ENCODE data around the gene DMXL2.

Gene DMXL2

DNA sequence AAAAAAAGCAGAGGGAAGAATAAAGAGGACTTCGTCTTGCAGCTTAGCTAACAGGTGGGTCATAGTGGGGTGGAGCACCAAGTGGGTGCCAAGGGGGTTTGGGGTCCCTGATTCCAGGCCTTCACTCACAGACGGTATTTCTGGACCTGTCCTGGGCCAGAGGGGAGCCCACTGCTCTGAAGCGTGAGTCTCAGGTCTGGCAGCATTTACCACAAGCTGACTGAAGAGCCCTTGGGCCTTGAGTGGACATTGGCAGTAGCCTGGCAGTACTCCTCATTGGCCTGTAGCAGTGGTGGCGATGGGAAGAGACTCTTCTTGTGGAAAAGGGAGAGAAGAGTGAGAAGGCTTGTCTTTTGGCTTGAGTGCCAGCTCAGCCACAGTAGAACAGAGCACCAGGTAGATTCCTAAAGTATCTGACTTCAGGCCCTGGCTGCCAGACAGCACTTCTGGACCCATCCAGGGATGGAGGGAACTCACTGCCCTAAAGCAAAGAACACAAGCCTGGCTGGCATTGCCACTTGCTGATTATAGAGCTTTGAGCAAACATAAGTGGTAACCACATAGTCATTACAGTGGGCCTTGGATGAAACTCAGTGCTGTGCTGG is 208.2 kb downstream of the DMXL2 start:
- DNase-seq (ENCODE audit: low read depth in 1 of 2, low spot score in 1 of 2), result no peak

DNA sequence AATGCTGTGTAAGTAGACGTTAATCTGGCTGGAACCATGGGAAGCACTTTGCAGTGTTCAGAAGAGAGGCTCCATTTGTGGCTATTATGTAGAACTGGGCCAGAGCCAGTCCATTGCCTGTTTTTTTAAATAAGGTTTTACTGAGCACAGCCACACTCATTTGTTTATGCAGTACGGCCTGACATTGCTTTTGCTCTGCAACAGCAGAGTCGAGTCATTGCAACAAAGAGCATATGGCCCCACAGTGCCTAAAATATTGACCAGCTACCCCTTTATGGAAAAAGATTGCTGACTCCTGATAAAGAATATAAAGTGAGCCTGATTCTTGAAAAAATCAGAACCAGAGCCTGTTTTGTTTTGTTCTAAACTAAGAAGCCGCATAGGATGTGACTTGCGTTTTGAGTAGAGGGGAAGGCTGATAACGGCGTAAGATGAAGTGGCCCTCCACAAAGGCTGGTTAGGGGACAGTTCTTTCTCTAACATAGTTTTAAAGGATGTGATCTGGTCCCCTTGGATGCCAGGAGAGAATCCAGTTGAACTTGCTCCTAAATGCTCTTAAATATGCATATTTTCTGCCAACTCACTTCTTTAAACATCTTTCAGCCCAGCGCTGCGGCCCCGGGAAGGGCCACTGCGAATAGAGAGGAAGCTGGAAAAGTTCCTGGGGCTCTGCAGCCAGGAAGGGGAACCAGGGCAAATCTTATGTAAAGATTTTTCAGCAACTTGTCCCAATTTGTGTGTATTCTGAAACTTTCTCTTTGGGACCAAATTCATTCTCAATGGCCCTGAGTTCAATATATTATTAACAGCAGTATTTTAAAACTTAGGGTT is 216.7 kb downstream of the DMXL2 start:
- no peak for DNase-seq (ENCODE audit: low read depth in 1 of 2, low spot score in 1 of 2)

DNA sequence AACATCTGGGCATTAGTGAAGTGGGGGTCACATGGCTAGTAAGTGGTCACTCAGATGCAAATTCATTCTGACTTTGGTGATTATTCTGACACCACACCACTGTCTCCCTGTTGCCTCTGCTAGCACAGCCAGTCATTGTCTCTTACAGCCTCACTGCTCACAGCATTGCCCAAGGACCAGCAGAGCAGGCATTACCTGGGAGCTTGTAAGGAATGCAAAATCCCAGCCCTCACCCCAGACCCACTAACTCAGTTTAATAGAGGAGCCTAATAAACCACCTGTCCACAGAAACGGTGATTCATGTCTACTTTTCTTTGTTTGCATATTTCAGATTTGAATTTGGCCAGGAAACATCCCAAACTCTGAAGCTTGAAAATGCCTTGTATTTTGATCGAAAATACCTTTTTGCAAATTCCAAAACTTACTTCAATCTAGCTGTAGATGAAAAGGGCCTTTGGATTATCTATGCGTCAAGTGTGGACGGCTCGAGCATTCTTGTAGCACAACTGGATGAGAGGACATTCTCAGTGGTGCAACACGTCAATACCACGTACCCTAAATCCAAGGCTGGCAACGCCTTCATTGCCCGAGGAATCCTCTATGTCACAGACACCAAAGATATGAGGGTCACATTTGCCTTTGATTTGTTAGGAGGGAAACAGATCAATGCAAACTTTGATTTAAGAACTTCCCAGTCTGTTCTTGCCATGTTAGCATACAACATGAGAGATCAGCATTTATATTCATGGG is 218.4 kb downstream of the DMXL2 start:
- DNase-seq (ENCODE audit: low read depth in 1 of 2, low spot score in 1 of 2), result no peak

DNA sequence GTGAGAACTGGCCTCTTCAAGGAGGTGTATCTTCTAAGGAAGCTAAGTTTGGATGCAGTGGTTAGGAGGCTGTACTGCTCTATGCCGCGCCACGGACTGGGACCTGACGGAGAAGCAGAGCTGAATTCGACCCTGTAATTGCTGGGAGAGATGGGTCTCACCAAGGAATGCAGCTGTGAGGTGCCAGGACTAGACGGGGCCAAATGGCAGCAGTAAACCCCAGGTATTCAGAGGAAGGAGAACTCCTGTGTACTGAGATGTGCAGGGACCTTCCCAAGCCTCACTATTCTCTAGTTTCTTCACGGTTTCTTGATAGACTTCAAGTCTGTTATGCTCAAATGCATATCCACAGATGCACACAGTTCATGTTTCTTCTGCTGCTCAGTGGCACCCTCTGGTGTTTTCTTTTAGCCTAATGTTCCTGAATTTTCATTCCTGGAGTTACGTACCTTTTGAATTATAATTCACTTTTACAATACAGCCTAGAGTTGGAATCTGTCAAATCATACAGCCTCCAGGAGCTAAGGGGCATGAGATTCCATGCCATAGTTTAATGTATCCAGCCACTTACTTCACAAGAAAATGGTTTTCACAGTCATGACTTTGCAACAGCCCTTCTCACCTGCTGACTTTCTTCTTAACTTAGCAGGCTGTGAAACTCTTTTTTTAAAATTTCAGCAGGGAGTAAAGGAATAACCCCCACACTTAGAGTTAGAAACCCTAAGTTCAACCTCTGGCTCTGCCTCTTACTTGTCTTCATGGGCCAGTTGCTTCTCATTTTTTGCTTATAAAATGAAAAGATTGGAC is 219.3 kb downstream of the DMXL2 start:
- no peak for DNase-seq (ENCODE audit: low read depth in 1 of 2, low spot score in 1 of 2)

DNA sequence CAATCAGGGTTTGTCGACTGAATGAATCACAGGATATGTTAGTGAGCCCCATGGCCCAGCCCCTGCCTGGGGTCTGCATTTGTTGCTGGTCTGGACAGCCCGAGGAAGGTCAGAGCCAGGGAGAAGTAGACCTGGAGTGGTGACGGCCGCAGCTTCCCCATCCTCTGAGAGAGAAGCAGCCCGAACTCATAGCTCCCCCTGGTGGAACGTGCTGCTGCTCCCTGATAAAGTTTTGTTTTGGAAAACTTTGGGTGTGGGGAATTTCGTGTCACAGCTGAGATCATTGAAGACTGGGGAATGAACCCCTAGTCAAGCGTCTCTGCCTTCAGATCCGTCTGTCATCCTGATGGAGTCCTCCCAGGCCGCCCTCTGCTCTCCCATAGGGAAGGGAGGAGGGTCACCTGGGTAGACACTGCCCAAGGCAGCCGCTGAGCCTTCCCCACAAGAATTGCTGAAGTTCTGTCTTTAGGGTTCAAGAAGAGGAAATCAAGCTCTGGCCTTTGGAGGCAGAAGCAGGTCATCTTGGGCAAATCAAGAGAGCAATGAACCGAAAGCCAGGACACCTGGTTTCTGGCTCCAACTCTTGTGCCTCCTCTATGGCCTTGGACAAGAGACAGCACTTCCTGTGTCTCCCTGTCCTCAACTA is 220.6 kb downstream of the DMXL2 start:
- DNase-seq (ENCODE audit: low read depth in 1 of 2, low spot score in 1 of 2), result no peak

DNA sequence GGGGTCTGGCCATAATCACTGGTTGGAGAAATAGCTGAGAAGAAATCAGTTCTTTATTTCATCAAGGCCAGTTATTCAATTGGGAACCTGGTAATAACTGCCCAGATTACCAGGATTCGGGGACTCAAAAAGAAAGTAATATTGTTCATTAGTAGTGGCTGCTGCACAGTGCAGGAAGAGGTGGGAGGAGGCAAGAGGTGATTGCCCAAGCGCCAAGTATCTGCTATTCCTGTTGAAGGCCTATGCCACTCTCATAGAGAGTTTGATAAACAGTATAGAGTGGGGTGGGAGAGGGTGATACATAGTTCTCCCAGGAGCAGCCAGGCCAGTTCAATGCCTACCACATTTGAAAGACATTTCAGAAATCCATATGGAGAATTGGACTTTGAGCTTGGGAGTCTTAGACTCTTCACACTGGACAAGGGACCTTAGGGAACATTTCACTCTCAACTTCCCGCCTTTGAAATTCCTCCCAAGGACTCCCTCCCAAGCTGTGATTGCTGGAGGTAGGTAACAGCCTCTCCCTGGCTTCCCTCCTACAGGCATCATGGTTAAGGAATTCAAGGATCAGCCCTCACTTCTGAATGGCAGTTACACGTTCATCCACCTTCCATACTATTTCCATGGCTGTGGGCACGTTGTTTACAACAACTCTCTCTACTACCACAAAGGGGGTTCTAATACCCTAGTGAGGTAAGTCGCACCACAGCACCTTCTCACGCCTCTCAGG is 221.4 kb downstream of the DMXL2 start:
- no peak for DNase-seq (ENCODE audit: low read depth in 1 of 2, low spot score in 1 of 2)

DNA sequence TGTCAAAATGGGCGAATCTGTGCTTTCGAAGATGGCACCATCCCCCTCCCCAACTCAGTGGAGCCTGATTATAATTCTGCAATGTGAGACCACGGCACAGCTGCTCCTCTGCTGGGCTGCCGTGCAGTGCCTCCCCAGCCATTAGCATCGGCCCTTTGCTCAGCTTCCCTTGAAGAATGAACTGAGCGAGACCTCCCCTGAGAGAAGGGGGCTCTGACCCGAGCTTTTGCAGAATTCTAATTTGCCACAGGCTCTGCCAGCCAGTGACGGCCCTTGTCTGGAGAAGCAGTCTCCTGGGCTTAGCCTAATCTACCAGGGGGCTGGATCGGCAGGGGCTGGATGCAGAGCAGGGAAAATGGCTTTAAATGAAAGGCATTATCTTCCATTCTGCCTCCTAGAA is 223.9 kb downstream of the DMXL2 start:
- no peak for DNase-seq (ENCODE audit: low read depth in 1 of 2, low spot score in 1 of 2)

Measured in activated T-helper 1 cell treated with anti-CD3 and anti-CD28 coated beads, Interleukin-2, amount 50 U/mL, for 16 hours (primary cell).